Sigmoid colon (tissue), 4 donors: ENCODE measurements around the gene TMC8.

ENCODE experiments used
- EP300 ChIP-seq, 4 donors: sonication (generic); formaldehyde crosslinking; IDR thresholded peaks; one replicate each; pipeline ENCODE4 v1.6.1; 2017; ENCODE audit warnings: antibody characterized with exemption in 4 of 4
- POLR2A ChIP-seq, 2 donors: fragments of 450-650 bp; IDR thresholded peaks; one replicate each; pipeline ENCODE4 v1.6.1; 2016; ENCODE audit warnings: antibody characterized with exemption in 2 of 2, mild to moderate bottlenecking in 2 of 2, moderate library complexity in 2 of 2
- POLR2AphosphoS5 ChIP-seq, 4 donors: sonication (generic); formaldehyde crosslinking; IDR thresholded peaks; one replicate each; pipeline ENCODE4 v1.6.1; 2017; ENCODE audit warnings: antibody characterized with exemption in 4 of 4
- TF ChIP-seq, protein P1 (sequence below), 4 experiments: fragments of 450-650 bp in 3 of 4; fragments of 200-600 bp in 1 of 4; IDR thresholded peaks; one replicate each; pipeline ENCODE4 v1.5.1; 2016 to 2019; ENCODE audit warnings: antibody characterized with exemption in 4 of 4, mild to moderate bottlenecking in 3 of 4, moderate library complexity in 2 of 4

DNA sequence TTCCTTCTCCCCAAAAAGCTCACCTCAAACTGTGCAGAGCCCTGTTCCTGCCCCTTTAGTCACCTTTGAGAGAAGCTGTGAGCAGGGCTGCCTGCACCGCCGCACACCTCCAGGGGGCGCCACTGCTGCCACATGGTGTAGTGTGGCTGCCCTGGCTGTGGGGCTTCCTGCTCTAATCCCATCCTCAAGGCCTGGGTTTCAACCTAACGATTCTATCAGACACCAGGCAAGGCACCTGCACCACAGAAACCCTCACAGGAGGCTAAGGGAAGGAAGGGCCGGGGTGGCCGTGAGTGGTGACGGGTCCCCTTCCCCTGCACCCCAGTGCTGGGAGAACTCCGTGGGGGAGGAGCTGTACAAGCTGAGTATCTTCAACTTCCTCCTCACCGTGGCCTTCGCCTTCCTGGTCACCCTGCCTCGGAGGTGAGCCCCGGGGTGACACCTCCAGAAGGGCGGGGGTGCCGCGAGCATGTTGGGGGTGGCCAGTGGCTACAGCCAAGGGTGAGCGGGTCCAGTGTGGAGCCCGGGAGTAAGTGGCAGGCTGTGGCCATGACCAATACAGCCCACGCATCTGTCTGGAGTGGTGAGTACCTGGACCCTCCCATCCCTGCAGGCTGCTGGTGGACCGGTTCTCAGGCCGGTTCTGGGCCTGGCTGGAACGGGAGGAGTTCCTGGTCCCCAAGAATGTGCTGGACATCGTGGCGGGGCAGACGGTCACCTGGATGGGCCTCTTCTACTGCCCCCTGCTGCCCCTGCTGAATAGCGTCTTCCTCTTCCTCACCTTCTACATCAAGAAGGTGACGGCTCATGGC, 7.0 kb downstream of the TMC8 start:
- TF ChIP-seq, protein P1, sequence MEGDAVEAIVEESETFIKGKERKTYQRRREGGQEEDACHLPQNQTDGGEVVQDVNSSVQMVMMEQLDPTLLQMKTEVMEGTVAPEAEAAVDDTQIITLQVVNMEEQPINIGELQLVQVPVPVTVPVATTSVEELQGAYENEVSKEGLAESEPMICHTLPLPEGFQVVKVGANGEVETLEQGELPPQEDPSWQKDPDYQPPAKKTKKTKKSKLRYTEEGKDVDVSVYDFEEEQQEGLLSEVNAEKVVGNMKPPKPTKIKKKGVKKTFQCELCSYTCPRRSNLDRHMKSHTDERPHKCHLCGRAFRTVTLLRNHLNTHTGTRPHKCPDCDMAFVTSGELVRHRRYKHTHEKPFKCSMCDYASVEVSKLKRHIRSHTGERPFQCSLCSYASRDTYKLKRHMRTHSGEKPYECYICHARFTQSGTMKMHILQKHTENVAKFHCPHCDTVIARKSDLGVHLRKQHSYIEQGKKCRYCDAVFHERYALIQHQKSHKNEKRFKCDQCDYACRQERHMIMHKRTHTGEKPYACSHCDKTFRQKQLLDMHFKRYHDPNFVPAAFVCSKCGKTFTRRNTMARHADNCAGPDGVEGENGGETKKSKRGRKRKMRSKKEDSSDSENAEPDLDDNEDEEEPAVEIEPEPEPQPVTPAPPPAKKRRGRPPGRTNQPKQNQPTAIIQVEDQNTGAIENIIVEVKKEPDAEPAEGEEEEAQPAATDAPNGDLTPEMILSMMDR (IDR thresholded peaks at IDR 0.05) = no peak
- TF ChIP-seq POLR2AphosphoS5 (IDR thresholded peaks at IDR 0.05) (no peak), POLR2A (IDR thresholded peaks at IDR 0.05) (no peak), EP300 (IDR thresholded peaks at IDR 0.05) (no peak)
